Peyer's patch (tissue), 4 donors: ENCODE data around the gene GPN2. TPM values are rescaled to one million over a fixed set of nuclear protein-coding genes. Genes with fewer than 3 reads are reported as not detected.
A peak's percentile ranks its signal among the peaks of the same experiment; 100 is the strongest.

Source experiments
- DNase-seq, 3 donors: peaks; one replicate each; pipeline ENCODE4 v3.0.0-alpha.2; 2017 to 2019
- H3K27ac ChIP-seq, 4 donors: fragments of 200-600 bp; sonication (generic); one replicate each; pipeline ENCODE4 v1.5.1; 2016 to 2019
- H3K27me3 ChIP-seq, 2 donors: fragments of 200-600 bp; sonication (generic); one replicate each; pipeline ENCODE4 v1.5.1; 2019
- H3K36me3 ChIP-seq, 3 donors: fragments of 200-600 bp; sonication (generic); one replicate each; pipeline ENCODE4 v1.5.1; 2016 to 2019
- H3K4me1 ChIP-seq, 4 donors: fragments of 200-600 bp; sonication (generic); one replicate each; pipeline ENCODE4 v1.5.1; 2016 to 2019
- H3K4me3 ChIP-seq, 4 donors: fragments of 200-600 bp; sonication (generic); 1 replicate in 3 of 4; 2 replicates in 1 of 4; pipeline ENCODE4 v1.5.1; 2016 to 2019; ENCODE audit warnings: mild to moderate bottlenecking in 1 of 4
- H3K9me3 ChIP-seq, 4 donors: fragments of 200-600 bp; sonication (generic); one replicate each; pipeline ENCODE4 v1.5.1; 2016 to 2019; ENCODE audit warnings: mild to moderate bottlenecking in 1 of 4
- POLR2A ChIP-seq, 2 donors: fragments of 450-650 bp; IDR thresholded peaks; one replicate each; pipeline ENCODE4 v1.5.1; 2017; ENCODE audit warnings: antibody characterized with exemption in 2 of 2, mild to moderate bottlenecking in 2 of 2, moderate library complexity in 2 of 2
- total RNA-seq, 4 donors: library from RNA; depleted of rRNA; stranded (reverse); fragments of >200 nt; gene quantifications; one replicate each; pipeline ENCODE4 v1.1.0, GENCODE V29; 2016
- TF ChIP-seq, protein P1 (sequence below), 6 experiments: fragments of 450-650 bp in 4 of 6; fragments of 200-600 bp in 2 of 6; sonication (generic) in 1 of 6; IDR thresholded peaks; one replicate each; pipeline ENCODE4 v1.5.1; 2017 to 2019; ENCODE audit warnings: antibody characterized with exemption in 6 of 6, mild to moderate bottlenecking in 3 of 6, moderate library complexity in 1 of 6

The GPN2 gene
- total RNA-seq, 4 donors from 2014 or later = 13.5 to 19.6 (median 17.3) TPM

DNA sequence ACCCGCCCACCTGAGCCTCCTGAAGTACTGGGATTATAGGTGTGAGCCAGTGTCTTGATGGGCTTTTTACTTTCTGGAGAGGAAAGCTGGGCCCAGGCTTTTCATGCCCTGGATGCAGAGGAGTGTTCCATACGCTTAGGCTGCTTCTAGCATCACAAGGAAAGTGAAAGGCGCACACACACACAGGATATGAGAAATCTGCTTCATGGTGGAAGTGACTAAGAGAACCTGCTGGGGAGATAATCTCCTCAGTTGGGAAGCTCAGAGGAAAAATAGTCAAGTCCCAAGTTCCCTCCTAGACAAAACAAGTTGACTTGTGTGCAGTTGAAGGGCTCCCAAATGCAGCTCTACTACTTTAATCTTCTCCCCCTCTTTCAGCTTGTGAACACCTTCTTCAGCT lies 33.6 kb upstream of the GPN2 start:
- no peak for DNase-seq
- Histone ChIP-seq H3K4me1 (peaks cover 0 to 17% (median 7%) of the 10 kb centered on the region in 4 donors), H3K27me3 (no peaks in the 10 kb centered on the region), H3K27ac (no peak overlapping the region), H3K4me3 (no peak overlapping the region), H3K9me3 (no peaks in the 10 kb centered on the region), H3K36me3 (peaks cover 0 to 40% (median 0%) of the 10 kb centered on the region in 3 donors)
- TF ChIP-seq, protein P1, sequence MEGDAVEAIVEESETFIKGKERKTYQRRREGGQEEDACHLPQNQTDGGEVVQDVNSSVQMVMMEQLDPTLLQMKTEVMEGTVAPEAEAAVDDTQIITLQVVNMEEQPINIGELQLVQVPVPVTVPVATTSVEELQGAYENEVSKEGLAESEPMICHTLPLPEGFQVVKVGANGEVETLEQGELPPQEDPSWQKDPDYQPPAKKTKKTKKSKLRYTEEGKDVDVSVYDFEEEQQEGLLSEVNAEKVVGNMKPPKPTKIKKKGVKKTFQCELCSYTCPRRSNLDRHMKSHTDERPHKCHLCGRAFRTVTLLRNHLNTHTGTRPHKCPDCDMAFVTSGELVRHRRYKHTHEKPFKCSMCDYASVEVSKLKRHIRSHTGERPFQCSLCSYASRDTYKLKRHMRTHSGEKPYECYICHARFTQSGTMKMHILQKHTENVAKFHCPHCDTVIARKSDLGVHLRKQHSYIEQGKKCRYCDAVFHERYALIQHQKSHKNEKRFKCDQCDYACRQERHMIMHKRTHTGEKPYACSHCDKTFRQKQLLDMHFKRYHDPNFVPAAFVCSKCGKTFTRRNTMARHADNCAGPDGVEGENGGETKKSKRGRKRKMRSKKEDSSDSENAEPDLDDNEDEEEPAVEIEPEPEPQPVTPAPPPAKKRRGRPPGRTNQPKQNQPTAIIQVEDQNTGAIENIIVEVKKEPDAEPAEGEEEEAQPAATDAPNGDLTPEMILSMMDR (IDR thresholded peaks at IDR 0.05) = no peak
- TF ChIP-seq POLR2A (IDR thresholded peaks at IDR 0.05) = no peak

DNA sequence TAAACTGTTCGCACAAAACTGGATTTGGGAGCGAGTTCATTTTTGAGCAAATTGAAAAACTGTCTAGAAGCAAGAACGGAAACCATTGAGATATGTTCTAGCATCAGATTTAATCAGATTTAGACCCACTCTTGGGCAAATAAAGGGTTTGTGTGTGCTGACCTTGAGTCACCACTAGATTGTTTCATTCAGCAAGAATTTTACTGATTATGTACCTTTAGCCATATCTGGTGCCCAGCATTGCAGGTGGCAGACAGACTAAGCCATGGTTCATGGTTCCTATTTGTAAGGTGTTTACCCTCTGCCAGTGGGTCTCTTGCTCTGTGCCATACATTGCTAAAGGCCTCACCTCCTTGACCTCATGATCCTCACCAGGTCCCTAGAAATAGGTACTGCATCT lies 32.8 kb upstream of the GPN2 start:
- TF ChIP-seq, protein P1 (IDR thresholded peaks at IDR 0.05) = no peak
- TF ChIP-seq POLR2A (IDR thresholded peaks at IDR 0.05) = no peak
- peaks cover 0 to 39% (median 0%) of the 10 kb centered on the region in 3 donors for H3K36me3 ChIP-seq
- H3K27ac ChIP-seq = no peak overlapping the region
- H3K27me3 ChIP-seq = no peaks in the 10 kb centered on the region
- peak overlapping the region in 2 of 4 donors; percentile 92 to 96 for H3K4me3 ChIP-seq
- no peak for DNase-seq
- H3K4me1 ChIP-seq = peaks cover 0 to 17% (median 7%) of the 10 kb centered on the region in 4 donors
- H3K9me3 ChIP-seq = no peaks in the 10 kb centered on the region

GRCh38 chr1:26922431-26922729 lies 32.3 kb upstream of the GPN2 start:
- no peak for DNase-seq
- peaks cover 0 to 17% (median 7%) of the 10 kb centered on the region in 4 donors for H3K4me1 ChIP-seq
- no peaks in the 10 kb centered on the region for H3K27me3 ChIP-seq
- TF ChIP-seq, protein P1 (IDR thresholded peaks at IDR 0.05) = no peak
- no peak for TF ChIP-seq POLR2A (IDR thresholded peaks at IDR 0.05)
- peak overlapping the region; percentile 73 to 96 (median 94) for H3K4me3 ChIP-seq
- H3K36me3 ChIP-seq = peaks cover 0 to 35% (median 0%) of the 10 kb centered on the region in 3 donors
- H3K27ac ChIP-seq = peak overlapping the region in 2 of 4 donors; percentile 83 to 91
- H3K9me3 ChIP-seq = no peaks in the 10 kb centered on the region

GRCh38 chr1:26921540-26922430 lies 31.7 kb upstream of the GPN2 start, which contains the start of gene NUDC:
Gene NUDC, plus strand, starts transcription at chr1:26921743. Its CDS starts 106 bp downstream, at chr1:26921849.
- Histone ChIP-seq H3K9me3 (no peaks in the 10 kb centered on the region), H3K27ac (peak within 1 kb of the TSS; percentile 83 to 91 (median 87)), H3K4me3 (peak within 1 kb of the TSS; percentile 73 to 96 (median 94)), H3K4me1 (peaks cover 0 to 17% (median 7%) of the 10 kb centered on the region in 4 donors), H3K36me3 (peaks cover 0 to 32% (median 0%) of the 10 kb centered on the region in 3 donors), H3K27me3 (no peaks in the 10 kb centered on the region)
- peak; percentile 85 for TF ChIP-seq POLR2A (IDR thresholded peaks at IDR 0.05)
- TF ChIP-seq, protein P1 (IDR thresholded peaks at IDR 0.05) = no peak
- DNase-seq = peak; percentile 94 to 98 (median 98)

DNA sequence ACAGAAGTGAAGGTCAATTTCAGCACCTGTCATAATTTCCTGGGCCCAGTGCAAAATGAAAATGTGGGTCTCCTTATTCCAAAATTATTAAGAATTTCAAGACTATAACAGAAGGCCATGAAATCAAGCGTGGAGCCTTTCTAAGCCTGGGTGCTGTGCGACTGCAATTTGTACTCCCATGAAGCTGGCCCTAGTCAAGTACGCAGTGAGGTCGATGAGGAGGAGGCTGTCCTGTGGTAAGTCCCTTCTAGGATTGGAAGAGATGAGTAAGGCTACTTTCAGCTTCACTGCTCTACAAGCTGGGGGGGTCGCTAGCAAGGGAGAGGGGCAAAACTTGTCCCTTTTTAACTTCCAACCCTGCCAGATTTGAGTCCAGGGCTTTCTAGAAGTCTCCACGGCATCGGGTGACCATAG lies 31.1 kb upstream of the GPN2 start:
- Histone ChIP-seq H3K27ac (peak overlapping the region; percentile 83 to 91 (median 87)), H3K4me1 (peaks cover 0 to 17% (median 7%) of the 10 kb centered on the region in 4 donors), H3K27me3 (no peaks in the 10 kb centered on the region), H3K9me3 (no peaks in the 10 kb centered on the region), H3K4me3 (peak overlapping the region; percentile 73 to 96 (median 94)), H3K36me3 (peaks cover 0 to 26% (median 0%) of the 10 kb centered on the region in 3 donors)
- no peak for TF ChIP-seq POLR2A (IDR thresholded peaks at IDR 0.05)
- TF ChIP-seq, protein P1 (IDR thresholded peaks at IDR 0.05) = no peak
- no peak for DNase-seq
